Measurements from ENCODE around the gene SNX33.
"Not testable (repeated sequence)": the region's sequence is repeated elsewhere in the genome, so short reads cannot be mapped to it uniquely, and the experiment has no call there.

SNX33 gene

GRCh38 chr15:75680007-75680789, 32.5 kb downstream of the SNX33 start:
- no peak for TF ChIP-seq CTCF (conservative IDR thresholded peaks at IDR 0.05; ENCODE audit: low read length)
- TF ChIP-seq EZH2phosphoT487 (IDR thresholded peaks at IDR 0.05; ENCODE audit: borderline replicate concordance): no peak
- H4K20me1 ChIP-seq (ENCODE audit: insufficient read depth, low read length, poor library complexity, severe bottlenecking): no peaks in the 10 kb centered on the region
- no peak overlapping the region for H3K9ac ChIP-seq (ENCODE audit: low read depth, low read length, poor library complexity, severe bottlenecking)
- H3F3A ChIP-seq (ENCODE audit: low read depth): no peaks in the 10 kb centered on the region
- no peak overlapping the region for H3K4me2 ChIP-seq (ENCODE audit: low read depth, low read length, poor library complexity, severe bottlenecking)
- no peaks in the 10 kb centered on the region for H3K9me3 ChIP-seq (ENCODE audit: insufficient read depth, low read depth, low read length)
- H3K9me2 ChIP-seq (replicated peaks; ENCODE audit: low read depth, low read length): no peaks in the 10 kb centered on the region
- H3K4me3 ChIP-seq (ENCODE audit: low read length, poor library complexity, severe bottlenecking): no peak overlapping the region
- no peak overlapping the region for H2AFZ ChIP-seq (ENCODE audit: low read length)
- H3K79me2 ChIP-seq (ENCODE audit: insufficient read depth, low read length): no peaks in the 10 kb centered on the region
- no peaks in the 10 kb centered on the region for H3K36me3 ChIP-seq (ENCODE audit: insufficient read depth, low read length)
- H3K27me3 ChIP-seq (ENCODE audit: insufficient read depth, low read length, poor library complexity, severe bottlenecking): no peaks in the 10 kb centered on the region
- H3K4me1 ChIP-seq (ENCODE audit: insufficient read depth, low read length, poor library complexity, severe bottlenecking): no peaks in the 10 kb centered on the region

GRCh38 chr15:75682181-75683135, 34.7 kb downstream of the SNX33 start:
- no peaks in the 10 kb centered on the region for H3K36me3 ChIP-seq (ENCODE audit: insufficient read depth, low read length)
- no peak for TF ChIP-seq CTCF (conservative IDR thresholded peaks at IDR 0.05; ENCODE audit: low read length)
- H3K9ac ChIP-seq (ENCODE audit: low read depth, low read length, poor library complexity, severe bottlenecking): no peak overlapping the region

GRCh38 chr15:75683646-75684312, 36.1 kb downstream of the SNX33 start:
- H3F3A ChIP-seq (ENCODE audit: low read depth); H3K36me3 ChIP-seq (ENCODE audit: insufficient read depth, low read length); H3K4me3 ChIP-seq (ENCODE audit: low read length, poor library complexity, severe bottlenecking); H3K9me2 ChIP-seq (replicated peaks; ENCODE audit: low read depth, low read length); H3K9ac ChIP-seq (ENCODE audit: low read depth, low read length, poor library complexity, severe bottlenecking); H3K4me2 ChIP-seq (ENCODE audit: low read depth, low read length, poor library complexity, severe bottlenecking); H3K27me3 ChIP-seq (ENCODE audit: insufficient read depth, low read length, poor library complexity, severe bottlenecking); H3K79me2 ChIP-seq (ENCODE audit: insufficient read depth, low read length); H3K9me3 ChIP-seq (ENCODE audit: insufficient read depth, low read depth, low read length); H3K4me1 ChIP-seq (ENCODE audit: insufficient read depth, low read length, poor library complexity, severe bottlenecking); H4K20me1 ChIP-seq (ENCODE audit: insufficient read depth, low read length, poor library complexity, severe bottlenecking): not testable (repeated sequence)
- peak; percentile 66 for TF ChIP-seq CTCF (conservative IDR thresholded peaks at IDR 0.05; ENCODE audit: low read length)
- H2AFZ ChIP-seq (ENCODE audit: low read length): peak overlapping the region; percentile 71; the same call in 1 of the 2 replicates

More at GRCh38 chr15:75682181-75683135, 34.7 kb downstream of the SNX33 start:
- no peaks in the 10 kb centered on the region for H4K20me1 ChIP-seq (ENCODE audit: insufficient read depth, low read length, poor library complexity, severe bottlenecking)
- H2AFZ ChIP-seq (ENCODE audit: low read length): no peak overlapping the region
- no peaks in the 10 kb centered on the region for H3K9me2 ChIP-seq (replicated peaks; ENCODE audit: low read depth, low read length)
- no peaks in the 10 kb centered on the region for H3K4me1 ChIP-seq (ENCODE audit: insufficient read depth, low read length, poor library complexity, severe bottlenecking)
- H3K4me2 ChIP-seq (ENCODE audit: low read depth, low read length, poor library complexity, severe bottlenecking): no peak overlapping the region
- H3K4me3 ChIP-seq (ENCODE audit: low read length, poor library complexity, severe bottlenecking): no peak overlapping the region
- H3F3A ChIP-seq (ENCODE audit: low read depth): no peaks in the 10 kb centered on the region
- no peaks in the 10 kb centered on the region for H3K27me3 ChIP-seq (ENCODE audit: insufficient read depth, low read length, poor library complexity, severe bottlenecking)
- no peaks in the 10 kb centered on the region for H3K9me3 ChIP-seq (ENCODE audit: insufficient read depth, low read depth, low read length)
- no peaks in the 10 kb centered on the region for H3K79me2 ChIP-seq (ENCODE audit: insufficient read depth, low read length)

Data from Loucy (cell line).